Right lobe of liver (tissue), 6 donors: Measurements from ENCODE around the gene RHEX. TPM values are rescaled to one million over a fixed set of nuclear protein-coding genes. Genes with fewer than 3 reads are reported as not detected.

Source experiments
- ATAC-seq, 4 donors: fragments of 200-7000 bp; cut with Tn5 transposase; one replicate each; pipeline ENCODE4 v1.9.1; 2020; ENCODE audit warnings: mild to moderate bottlenecking in 4 of 4, moderate library complexity in 4 of 4
- DNase-seq, 3 donors: peaks; one replicate each; pipeline ENCODE4 v3.0.0-alpha.2; 2020
- H3K27ac ChIP-seq, 3 donors: fragments of 200-600 bp; one replicate each; pipeline ENCODE4 v1.8.0; 2022
- H3K27me3 ChIP-seq, 2 donors: fragments of 200-600 bp; one replicate each; pipeline ENCODE4 v1.8.0; 2022
- H3K36me3 ChIP-seq, 4 donors: fragments of 200-600 bp; sonication (generic) in 1 of 4; one replicate each; pipeline versions ENCODE4 v1.5.1 to v1.8.0; 2017 to 2022; ENCODE audit warnings: control low read depth in 1 of 4
- H3K4me1 ChIP-seq, 4 donors: fragments of 200-600 bp; sonication (generic) in 1 of 4; one replicate each; pipeline versions ENCODE4 v1.5.1 to v1.8.0; 2017 to 2022; ENCODE audit warnings: control low read depth in 1 of 4
- H3K4me3 ChIP-seq, 3 donors: fragments of 200-600 bp; one replicate each; pipeline ENCODE4 v1.8.0; 2022
- H3K9me3 ChIP-seq, 4 donors: fragments of 200-600 bp; sonication (generic) in 1 of 4; one replicate each; pipeline versions ENCODE4 v1.5.1 to v1.8.0; 2017 to 2022; ENCODE audit warnings: control low read depth in 1 of 4
- POLR2A ChIP-seq: fragments of 450-650 bp; IDR thresholded peaks from one replicate; pipeline ENCODE4 v1.6.1; 2017; ENCODE audit warnings: antibody characterized with exemption, mild to moderate bottlenecking
- WGBS: methylation state at CpG from one replicate; pipeline ENCODE4 v1.1.6; 2018; ENCODE audit warnings: low coverage, low lambda C conversion rate; ENCODE audit not compliant: insufficient coverage; ENCODE audit errors: missing lambda C conversion rate; 5-methylcytosine and 5-hydroxymethylcytosine counted together
- intact Hi-C, 2 donors: fragments of 100-400 bp; cut with DNase I; formaldehyde crosslinking; loops; one replicate each; pipeline versions ENCODE4 v1.11.2 to v1.14.1; 2022
- total RNA-seq, 6 experiments: library from RNA; depleted of rRNA in 2 of 6; stranded (reverse); fragments of >200 nt in 2 of 6; fragmentation: NEBNext Ultra II Directional in 3 of 6; extraction: Animal tissue kit (Norgen Biotek cat#: 25700) in 3 of 6; gene quantifications; one replicate each; pipeline versions ENCODE4 v1.1.0 to v1.2.4, GENCODE V29; 2016 to 2023
- TF ChIP-seq, protein P1 (sequence below), 4 donors: fragments of 200-600 bp in 3 of 4; fragments of 450-650 bp in 1 of 4; IDR thresholded peaks; one replicate each; pipeline versions ENCODE4 v1.5.1 to v1.8.0; 2016 to 2022; ENCODE audit warnings: antibody characterized with exemption in 4 of 4, mild to moderate bottlenecking in 2 of 4
- donor health status: DM: no; HTN: yes; CAD: no.
- donor health status: DM: no; HTN: no; CAD: no.
- donor health status: DM: no; HTN: no; CAD: no.
- donor health status: DM: no; HTN: yes; CAD: no.
- donor health status: DM: no; HTN: yes; CAD: no.

The RHEX gene
- total RNA-seq, 6 experiments from 2014 or later = 0.18 to 0.57 (median 0.26) TPM; not detected in 1

DNA sequence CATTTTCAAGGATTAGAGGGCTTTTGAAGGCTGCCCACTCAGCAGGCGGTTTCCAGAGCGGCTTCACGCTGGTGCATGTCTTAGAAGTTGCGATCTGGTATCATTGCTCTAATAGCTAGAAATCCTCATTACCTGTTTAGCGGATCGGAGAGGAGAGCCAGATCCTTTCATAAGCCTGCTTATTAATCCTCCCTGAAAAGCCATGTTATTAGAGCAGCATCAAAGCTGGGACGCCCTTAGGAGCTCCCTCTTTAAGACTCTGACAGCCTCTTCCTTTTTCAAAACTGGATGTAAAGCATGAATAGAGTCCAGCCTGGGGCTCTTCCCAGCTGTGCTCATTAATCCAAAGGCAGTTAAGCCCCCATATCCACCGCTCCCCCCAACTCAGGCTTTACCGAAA lies 15.4 kb upstream of the RHEX start:
- no peak for ATAC-seq
- no peaks in the 10 kb centered on the region for H3K36me3 ChIP-seq
- no peaks in the 10 kb centered on the region for H3K4me1 ChIP-seq
- H3K27me3 ChIP-seq = no peaks in the 10 kb centered on the region
- TF ChIP-seq, protein P1, sequence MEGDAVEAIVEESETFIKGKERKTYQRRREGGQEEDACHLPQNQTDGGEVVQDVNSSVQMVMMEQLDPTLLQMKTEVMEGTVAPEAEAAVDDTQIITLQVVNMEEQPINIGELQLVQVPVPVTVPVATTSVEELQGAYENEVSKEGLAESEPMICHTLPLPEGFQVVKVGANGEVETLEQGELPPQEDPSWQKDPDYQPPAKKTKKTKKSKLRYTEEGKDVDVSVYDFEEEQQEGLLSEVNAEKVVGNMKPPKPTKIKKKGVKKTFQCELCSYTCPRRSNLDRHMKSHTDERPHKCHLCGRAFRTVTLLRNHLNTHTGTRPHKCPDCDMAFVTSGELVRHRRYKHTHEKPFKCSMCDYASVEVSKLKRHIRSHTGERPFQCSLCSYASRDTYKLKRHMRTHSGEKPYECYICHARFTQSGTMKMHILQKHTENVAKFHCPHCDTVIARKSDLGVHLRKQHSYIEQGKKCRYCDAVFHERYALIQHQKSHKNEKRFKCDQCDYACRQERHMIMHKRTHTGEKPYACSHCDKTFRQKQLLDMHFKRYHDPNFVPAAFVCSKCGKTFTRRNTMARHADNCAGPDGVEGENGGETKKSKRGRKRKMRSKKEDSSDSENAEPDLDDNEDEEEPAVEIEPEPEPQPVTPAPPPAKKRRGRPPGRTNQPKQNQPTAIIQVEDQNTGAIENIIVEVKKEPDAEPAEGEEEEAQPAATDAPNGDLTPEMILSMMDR (IDR thresholded peaks at IDR 0.05) = no peak
- no peak for TF ChIP-seq POLR2A
- DNase-seq = no peak
- H3K4me3 ChIP-seq = no peak overlapping the region
- no peak overlapping the region for H3K27ac ChIP-seq
- H3K9me3 ChIP-seq = no peaks in the 10 kb centered on the region
- intact Hi-C loops = loop anchor here in 1 of 2 donors (10.0 kb wide), 1 partner anchor 67 kb away; no protein-coding TSS in a partner anchor
- 86% methylated on average over 9 of the region's 9 CpGs for WGBS

DNA sequence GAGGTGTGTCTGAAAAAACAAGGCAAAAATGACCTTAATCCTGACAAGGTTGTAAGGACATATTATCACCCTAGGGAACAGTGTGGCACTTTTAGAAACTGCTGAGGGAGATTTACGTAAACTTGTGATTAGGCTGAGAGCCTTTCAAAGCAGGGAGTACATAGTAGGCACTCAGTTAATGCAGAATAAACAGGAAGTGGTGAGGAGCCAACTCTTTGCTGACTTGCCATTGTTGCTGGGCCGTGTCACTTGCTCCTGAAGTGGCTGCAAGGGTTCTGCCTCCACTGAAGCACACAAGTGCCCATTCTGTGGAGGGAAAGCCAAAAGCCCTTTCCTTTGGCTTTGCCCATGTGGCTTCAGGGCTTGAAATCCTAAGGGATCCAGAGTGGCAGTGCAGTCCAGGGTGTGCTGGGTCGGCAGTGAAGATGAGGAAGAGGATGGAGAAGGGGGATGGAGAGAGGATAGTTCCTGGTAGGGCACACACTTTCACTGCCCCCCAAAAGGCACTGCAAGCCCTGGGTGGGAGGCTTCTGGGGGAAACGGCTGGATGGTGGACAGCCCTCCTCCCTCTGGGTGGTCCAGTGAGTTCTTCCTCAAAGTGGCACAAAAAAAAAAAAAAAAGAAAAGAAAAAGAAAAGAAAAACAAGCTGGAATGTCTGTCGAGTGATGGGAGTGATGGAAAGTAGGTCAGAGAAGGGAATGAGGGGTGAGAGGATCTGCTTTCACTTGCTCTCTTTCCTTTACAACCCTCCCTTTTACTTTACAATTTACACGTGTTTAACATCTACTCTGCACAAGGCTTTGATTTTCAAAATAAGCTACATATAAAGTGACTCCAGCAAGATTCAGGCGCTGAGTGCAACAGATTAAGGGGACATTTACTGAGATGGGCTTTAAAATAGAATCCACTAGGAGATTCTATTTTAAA lies 13.7 kb upstream of the RHEX start:
- intact Hi-C loops = loop anchor here in 1 of 2 donors (10.0 kb wide), 1 partner anchor 65 kb away; no protein-coding TSS in a partner anchor
- Histone ChIP-seq H3K36me3 (no peaks in the 10 kb centered on the region), H3K9me3 (no peaks in the 10 kb centered on the region), H3K27ac (no peak overlapping the region), H3K27me3 (no peaks in the 10 kb centered on the region), H3K4me1 (no peaks in the 10 kb centered on the region), H3K4me3 (no peak overlapping the region)
- ATAC-seq (peak in 3 of 4 donors; percentile 24 to 30 (median 29)), DNase-seq (no peak)
- TF ChIP-seq POLR2A = no peak
- TF ChIP-seq, protein P1 (IDR thresholded peaks at IDR 0.05) = no peak
- 40% methylated on average over 7 of the region's 7 CpGs for WGBS

DNA sequence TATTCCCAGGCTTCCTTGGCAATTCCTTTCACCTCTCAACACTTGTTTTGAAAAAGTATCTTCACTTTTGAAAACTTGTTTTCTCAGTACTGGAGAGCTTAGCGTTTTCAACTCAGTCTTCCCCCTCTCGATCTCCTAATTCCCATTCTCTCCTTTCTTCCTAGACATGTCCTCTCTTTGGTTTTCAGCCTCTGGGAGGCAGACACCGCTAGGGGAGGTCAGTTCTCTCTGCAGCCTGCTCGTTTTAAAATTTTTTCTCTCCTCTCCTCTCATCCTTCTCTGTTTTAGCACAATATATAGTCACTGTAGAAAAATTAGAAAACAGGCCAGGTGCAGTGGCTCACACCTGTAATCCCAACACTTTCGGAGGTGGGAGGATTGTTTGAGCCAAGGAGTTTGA lies 12.6 kb upstream of the RHEX start:
- Histone ChIP-seq H3K36me3 (no peaks in the 10 kb centered on the region), H3K4me3 (no peak overlapping the region), H3K27me3 (no peaks in the 10 kb centered on the region), H3K27ac (no peak overlapping the region), H3K9me3 (no peaks in the 10 kb centered on the region), H3K4me1 (no peaks in the 10 kb centered on the region)
- DNase-seq (no peak), ATAC-seq (no peak)
- 68% methylated on average over 5 of the region's 5 CpGs for WGBS
- no peak for TF ChIP-seq POLR2A
- TF ChIP-seq, protein P1 (IDR thresholded peaks at IDR 0.05) = no peak
- intact Hi-C loops = no loop called here

DNA sequence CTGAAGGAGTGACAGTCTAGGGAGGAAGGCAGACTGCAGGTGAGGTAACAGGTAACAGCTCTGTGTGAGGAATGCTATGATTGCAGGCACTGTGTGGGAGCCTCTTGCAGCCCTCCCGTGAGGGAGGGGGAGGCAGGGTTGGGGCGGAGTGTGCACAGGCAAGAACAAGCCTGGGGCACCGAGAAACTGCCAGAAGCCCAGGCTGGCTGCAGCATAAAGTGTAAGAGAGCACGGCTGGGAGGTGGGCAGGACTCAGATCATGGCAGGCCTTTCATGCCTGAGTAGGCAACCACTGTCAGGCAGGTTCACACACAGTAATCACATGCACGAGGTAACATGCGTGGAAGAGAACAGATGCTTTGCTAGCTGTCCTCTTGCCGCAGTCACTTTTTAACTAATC lies 11.3 kb upstream of the RHEX start:
- no peaks in the 10 kb centered on the region for H3K36me3 ChIP-seq
- no peak overlapping the region for H3K4me3 ChIP-seq
- WGBS = 50% methylated on average over 5 of the region's 7 CpGs
- no peaks in the 10 kb centered on the region for H3K4me1 ChIP-seq
- ATAC-seq = peak in 1 of 4 donors; percentile 40
- no peaks in the 10 kb centered on the region for H3K9me3 ChIP-seq
- H3K27ac ChIP-seq = no peak overlapping the region
- DNase-seq = no peak
- no peaks in the 10 kb centered on the region for H3K27me3 ChIP-seq
- intact Hi-C loops = no loop called here
- TF ChIP-seq, protein P1 (IDR thresholded peaks at IDR 0.05) = no peak
- TF ChIP-seq POLR2A = no peak
